GM18499 (cell line): ENCODE measurements around the gene THRB.
"Not testable (repeated sequence)": the region's sequence is repeated elsewhere in the genome, so short reads cannot be mapped to it uniquely, and the experiment has no call there.

Experiments
- ATAC-seq: cut with Tn5 transposase; IDR thresholded peaks from one replicate; pipeline ENCODE4 v1.9.1; 2021; ENCODE audit warnings: moderate number of reproducible peaks; ENCODE audit not compliant: insufficient read depth, unreplicated experiment

Gene THRB

DNA sequence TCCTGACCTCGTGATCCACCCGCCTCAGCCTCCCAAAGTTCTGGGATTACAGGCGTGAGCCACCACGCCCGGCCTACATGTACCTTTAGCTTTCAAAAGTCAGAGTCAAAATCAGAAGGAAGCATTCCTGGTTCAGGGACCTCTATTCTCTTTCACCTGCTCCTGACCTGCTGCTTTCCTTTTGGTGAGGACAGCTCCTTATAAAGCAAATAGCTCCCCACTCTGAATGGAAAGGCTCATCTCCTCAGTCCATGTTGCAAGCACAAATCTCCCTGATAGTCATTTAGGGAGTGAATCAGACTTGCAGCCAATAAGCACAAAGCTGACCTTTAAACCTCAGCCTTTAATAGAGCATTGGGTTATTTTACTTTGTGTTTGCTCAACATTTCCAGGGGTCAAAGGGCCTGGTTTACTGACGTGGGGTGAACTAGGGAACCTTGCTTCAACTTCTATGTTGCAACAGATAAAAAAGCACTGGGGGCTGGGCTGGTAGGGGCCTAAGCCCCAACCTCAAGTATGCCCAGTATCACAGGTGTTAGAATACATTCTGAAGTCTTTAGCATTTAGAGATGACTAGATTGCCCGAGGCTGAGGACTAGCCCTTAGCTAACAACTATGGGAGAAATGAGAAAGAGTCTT lies 43.1 kb downstream of the THRB start:
- ATAC-seq, result no peak

GRCh38 chr3:24450160-24450907 lies 44.3 kb downstream of the THRB start:
- no peak for ATAC-seq

DNA sequence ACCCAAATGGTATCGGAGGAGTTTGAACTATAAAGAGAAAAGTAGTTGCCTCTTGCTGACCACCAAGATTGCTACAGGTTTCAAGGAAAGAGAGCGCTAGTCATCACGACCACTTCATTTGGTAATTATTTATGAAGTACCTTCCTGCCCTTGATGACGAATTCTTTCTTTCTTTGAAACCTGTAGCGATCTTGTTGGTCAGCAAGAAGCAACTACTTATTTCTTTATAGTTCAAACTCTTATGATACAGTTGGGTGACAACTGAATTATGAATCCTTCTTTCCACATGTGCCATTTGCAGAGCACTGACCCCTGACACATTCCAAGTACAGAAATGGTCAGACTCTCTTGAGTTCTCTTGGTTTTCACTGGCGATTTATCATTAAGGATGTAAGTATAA lies 46.8 kb downstream of the THRB start:
- ATAC-seq, result no peak

GRCh38 chr3:24446032-24446431 lies 48.6 kb downstream of the THRB start:
- no peak for ATAC-seq

- ATAC-seq, result no peak
Observed at GRCh38 chr3:24443476-24443875, 51.2 kb downstream of the THRB start.

DNA sequence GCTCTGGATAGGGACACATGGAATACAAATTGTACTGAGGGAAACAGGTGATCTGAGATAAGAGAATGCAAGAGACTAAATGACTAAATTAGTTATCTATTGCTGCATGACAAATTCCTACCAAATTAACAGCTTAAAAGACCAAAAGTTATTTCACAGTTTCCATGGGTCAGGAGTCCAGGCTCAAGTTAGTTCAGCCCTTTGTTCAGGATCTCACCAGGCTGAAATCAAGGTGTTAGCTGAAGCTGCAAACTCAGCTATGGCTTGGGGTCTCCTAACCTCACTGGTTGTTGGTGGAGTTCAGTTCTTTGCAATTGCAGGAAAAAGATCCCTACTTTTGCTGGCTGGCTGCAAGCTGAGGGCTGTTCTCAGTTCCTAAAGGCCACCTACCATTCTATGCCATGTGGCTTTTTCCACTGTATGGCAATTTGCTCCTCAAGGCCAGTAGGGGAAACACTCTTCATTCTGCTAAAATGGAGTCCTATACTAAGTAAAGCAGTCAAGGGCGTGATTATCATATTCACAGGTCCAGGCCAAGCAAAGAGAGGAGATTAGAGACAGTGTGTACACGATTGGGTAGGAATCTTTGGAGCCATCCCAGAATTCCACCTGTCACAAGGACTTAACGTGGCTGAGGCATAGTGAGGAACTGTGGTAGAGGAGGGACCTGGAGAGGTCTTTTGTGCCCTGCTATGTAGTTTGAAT lies 53.7 kb downstream of the THRB start:
- ATAC-seq, result no peak

DNA sequence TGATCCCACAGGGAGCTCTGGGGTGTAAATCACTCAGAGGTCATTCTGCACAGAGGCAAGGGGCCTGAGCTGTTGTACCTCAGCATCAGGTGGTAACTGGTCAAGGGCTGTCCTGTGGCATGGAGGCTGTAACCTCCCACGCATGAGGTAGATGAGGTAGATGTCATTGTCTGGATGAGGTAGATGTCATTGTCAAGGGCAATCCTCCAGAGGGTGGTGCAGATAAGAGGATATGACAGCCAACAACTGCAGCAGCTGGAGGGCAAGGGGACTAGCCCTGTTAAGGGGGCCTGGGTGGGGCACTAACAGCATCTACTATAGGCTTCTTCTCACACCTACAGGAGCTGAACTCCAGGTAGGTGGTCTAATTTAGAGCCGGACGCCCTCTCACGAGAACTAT lies 55.6 kb downstream of the THRB start:
- ATAC-seq, result no peak

DNA sequence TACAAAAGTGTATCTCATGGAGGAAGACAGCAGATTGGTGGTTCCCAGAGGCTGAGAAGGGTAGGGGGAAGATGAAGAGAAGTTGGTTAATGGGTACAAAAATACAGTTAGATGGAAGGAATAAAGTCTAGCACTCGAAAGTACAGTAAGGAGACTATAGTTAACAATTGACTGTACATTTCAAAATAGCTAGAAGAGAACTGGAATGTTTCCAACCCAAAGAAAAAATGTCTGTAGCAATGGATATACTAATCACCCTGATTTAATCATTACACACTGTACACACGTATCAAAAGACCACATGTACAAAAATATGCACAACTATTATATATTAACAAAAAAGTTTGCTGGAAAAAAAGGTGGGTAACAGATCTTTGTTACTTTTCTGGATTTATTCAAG lies 57.3 kb downstream of the THRB start:
- no peak for ATAC-seq

GRCh38 chr3:24435584-24435983 lies 59.1 kb downstream of the THRB start:
- ATAC-seq, result no peak

- no peak for ATAC-seq
Observed at GRCh38 chr3:24434651-24435050, 60.0 kb downstream of the THRB start.

DNA sequence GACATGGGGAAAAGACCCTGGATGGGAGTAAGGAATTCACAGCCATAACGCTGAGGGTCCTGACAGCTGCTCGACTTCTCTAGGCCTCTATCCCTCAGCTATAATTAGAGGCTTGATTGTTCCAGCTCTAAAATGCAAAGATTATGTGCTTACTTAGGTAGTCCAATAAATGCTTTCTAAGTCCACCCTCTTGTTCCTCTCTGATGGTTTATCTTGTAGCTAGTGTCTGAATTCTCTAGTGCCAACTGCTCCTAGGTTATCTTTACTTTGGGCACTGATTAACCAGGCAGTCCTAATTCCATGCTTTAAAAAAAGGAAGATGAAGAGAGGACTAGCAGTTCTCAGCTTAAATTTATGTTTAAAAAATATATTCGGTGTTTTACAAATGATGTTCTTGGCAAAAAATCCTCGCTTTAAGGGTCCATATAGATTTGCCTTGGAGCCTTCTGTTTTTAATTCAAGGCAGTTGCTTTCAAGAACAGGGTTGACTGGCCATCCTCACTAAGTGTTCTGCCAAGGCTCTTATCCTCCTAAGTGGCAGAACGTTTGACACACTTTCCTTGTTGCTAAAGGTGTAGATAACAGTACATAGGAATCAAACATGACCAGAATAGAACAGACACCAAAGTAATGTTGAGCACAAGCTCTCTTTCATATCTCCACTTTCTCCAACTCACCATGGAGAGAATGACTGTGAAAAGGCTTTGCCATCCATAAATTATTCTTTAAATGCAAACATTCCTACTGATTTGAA lies 60.6 kb downstream of the THRB start:
- ATAC-seq, result no peak

DNA sequence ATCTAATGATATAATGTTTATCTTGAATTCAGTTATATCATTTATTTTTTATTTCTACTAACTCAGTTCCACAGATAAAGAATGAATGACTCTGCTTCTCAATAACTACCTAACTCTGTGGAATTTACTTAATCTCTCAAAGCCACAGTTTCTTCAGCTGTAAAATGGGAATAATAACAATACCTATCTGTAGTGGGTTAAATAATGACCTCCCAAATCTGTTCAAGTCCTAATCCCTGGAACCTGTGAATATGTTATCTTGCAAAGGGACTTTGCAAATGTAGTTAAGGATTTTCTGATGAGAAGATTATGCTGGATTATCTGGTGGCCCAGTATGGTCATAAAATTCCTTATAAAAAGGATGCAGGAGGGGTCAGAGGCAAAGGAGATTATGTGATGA lies 61.7 kb downstream of the THRB start:
- ATAC-seq, result no peak

DNA sequence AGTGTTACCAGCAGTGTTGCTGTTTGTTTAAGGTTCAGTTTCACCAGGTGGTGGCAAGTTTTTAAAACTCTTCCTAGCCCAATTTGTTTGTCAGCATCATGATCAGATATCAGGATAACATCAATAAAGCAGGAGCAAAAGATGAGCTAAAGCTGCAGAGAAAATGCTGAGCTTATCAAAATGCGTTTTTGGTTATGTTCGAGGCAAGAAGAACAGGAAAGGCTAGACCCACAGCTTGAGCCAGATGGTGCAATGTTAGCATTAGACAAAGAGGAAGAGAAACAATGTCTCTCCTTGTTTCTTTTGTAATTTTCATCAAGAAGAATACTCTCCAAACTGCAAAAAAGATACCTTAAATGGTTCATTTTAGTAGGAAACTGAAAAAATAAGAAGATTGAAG lies 66.2 kb downstream of the THRB start:
- no peak for ATAC-seq

- no peak for ATAC-seq
Observed at GRCh38 chr3:24426896-24427295, 67.8 kb downstream of the THRB start.

DNA sequence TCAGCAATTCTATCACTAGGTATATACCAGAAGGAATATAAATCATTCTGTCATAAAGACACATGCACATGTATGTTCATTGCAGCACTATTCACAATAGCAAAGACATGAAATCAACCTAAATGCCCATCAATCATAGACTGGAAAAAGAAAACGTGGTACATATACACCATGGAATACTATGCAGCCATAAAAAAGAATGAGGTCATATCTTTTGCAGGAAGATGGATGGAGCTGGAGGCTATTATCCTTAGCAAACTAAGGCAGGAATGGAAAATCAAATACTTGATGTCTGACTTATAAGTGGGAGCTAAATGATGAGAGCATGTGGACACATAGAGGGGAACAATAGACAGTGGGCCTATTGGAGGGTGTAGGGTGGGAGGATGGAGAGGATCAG lies 73.8 kb downstream of the THRB start:
- ATAC-seq, result not testable (repeated sequence)

GRCh38 chr3:24420224-24420623 lies 74.4 kb downstream of the THRB start:
- ATAC-seq, result no peak

DNA sequence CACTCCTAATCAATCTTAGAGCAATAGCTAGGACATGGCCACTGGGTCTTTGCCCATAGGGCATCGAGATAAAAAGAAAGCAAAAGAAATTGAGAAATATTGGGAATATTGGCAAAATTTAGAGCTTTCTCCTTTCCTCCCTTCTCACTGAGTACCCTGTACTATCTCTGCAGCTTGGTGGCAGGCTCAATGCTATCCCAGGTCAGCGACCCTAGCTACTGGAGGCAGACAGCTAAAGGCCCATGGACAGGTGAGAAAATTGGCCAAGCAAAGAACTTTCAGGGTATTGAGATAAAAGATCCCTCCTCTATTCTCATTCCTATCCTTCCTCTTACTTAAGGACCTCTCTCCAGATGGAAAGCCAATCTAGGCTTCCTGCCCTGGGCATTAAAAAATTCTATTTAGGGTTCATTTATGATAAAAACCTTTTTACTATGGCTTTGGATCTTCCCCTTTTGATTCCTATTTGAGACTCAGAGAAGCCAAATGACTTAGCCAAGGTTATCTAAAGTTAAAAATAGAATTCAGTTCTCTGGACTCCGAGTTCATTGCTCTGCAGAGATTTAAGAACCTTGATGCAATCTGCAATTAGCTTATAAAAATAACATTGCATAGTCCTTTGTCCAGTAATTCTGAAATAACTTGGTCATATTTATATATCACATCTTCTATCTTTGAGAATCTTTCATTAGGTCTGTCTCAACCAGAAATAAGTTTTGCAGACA lies 75.4 kb downstream of the THRB start:
- no peak for ATAC-seq

DNA sequence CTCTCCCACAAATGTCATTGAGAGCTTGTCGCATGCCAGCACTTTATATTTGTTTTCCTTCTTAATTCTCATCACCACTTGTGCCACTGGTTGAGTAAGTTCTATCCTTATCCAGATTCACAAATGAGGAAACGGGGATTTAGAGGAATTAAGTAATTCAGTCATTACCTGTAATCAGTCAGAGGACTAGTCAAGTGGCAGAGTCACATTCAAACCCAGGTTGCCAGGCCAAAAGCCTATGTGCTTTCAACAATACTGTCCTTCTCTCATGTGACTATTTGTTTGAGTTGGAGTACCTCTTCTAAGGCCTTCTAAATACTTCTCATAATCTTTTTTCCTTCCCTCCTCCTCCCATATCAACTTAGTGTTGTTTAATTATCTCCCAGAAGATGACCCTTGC lies 76.9 kb downstream of the THRB start:
- ATAC-seq, result no peak

DNA sequence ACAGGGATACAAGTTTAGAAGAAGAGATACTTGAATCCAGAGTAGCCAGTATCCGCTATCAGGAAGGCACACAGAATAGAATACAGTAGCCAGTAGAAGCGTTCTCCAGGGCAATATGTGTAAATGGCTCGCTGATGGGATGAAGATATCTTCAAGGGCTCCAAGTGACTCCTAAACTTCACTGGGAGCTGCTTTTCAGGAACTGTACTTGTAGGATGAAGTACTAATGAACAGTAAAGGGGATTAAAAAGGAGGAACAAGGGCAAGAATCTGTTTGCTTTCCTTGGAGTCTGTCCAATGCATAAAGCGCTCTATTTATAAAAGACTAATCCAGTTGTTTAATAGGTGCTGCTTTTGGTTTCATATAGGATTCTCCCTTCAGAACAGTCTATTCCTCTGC lies 78.4 kb downstream of the THRB start:
- ATAC-seq, result no peak

- no peak for ATAC-seq
Observed at GRCh38 chr3:24415824-24416223, 78.8 kb downstream of the THRB start.
